PC-9 (cell line): Measurements from ENCODE around the gene F5. TPM values are rescaled to one million over a fixed set of nuclear protein-coding genes. Genes with fewer than 3 reads are reported as not detected.
A peak's percentile ranks its signal among the peaks of the same experiment; 100 is the strongest.
"Not testable (repeated sequence)": the region's sequence is repeated elsewhere in the genome, so short reads cannot be mapped to it uniquely, and the experiment has no call there.

Source experiments
- BruUV-seq: library from RNA; stranded (reverse); fragments of 400-500 nt; replicated peaks from 2 replicates; lab custom pipeline; 2021; lab: Mats Ljungman, UMichigan
- CTCF ChIA-PET: fragments of 300-600 bp; sonication (Branson Sonifier 250); formaldehyde crosslinking; loops from one replicate; lab custom pipeline; 2022; ENCODE audit warnings: antibody characterized with exemption; lab: Charles Lee
- POLR2A ChIA-PET: fragments of 300-600 bp; sonication (Branson Sonifier 250); formaldehyde crosslinking; loops from one replicate; lab custom pipeline; 2022; ENCODE audit warnings: antibody characterized with exemption; ENCODE audit not compliant: unreplicated experiment; lab: Charles Lee
- DNase-seq, 2 experiments: peaks; one replicate each; pipeline versions ENCODE4 v3.0.0 to v3.0.0-alpha.2; 2015 to 2022; ENCODE audit warnings: mixed read lengths in 1 of 2
- H2AFZ ChIP-seq: fragments of 200-600 bp; sonication (generic); 2 replicates; pipeline ENCODE4 v1.8.1; 2017; ENCODE audit warnings: antibody characterized with exemption
- H3F3A ChIP-seq: fragments of 200-600 bp; sonication (generic); 2 replicates; pipeline ENCODE4 v1.8.1; 2017; ENCODE audit warnings: antibody characterized with exemption, mild to moderate bottlenecking, low read depth; ENCODE audit not compliant: insufficient read depth
- H3K27ac ChIP-seq: fragments of 200-600 bp; sonication (generic); 2 replicates; pipeline ENCODE4 v1.6.1; 2016; ENCODE audit warnings: mixed run types
- H3K27me3 ChIP-seq: fragments of 200-600 bp; sonication (generic); 2 replicates; pipeline ENCODE4 v1.6.1; 2016; ENCODE audit warnings: low read depth, mixed run types; ENCODE audit not compliant: insufficient read depth
- H3K36me3 ChIP-seq: fragments of 200-600 bp; sonication (generic); 2 replicates; pipeline ENCODE4 v1.6.1; 2016; ENCODE audit warnings: low read depth, mixed run types
- H3K4me1 ChIP-seq: fragments of 200-600 bp; sonication (generic); replicated peaks from 2 replicates; pipeline ENCODE4 v1.6.1; 2016; ENCODE audit warnings: mixed run types; ENCODE audit not compliant: insufficient read depth
- H3K4me2 ChIP-seq: fragments of 200-600 bp; sonication (generic); 2 replicates; pipeline ENCODE4 v1.6.1; 2017; ENCODE audit warnings: mixed run types
- H3K4me3 ChIP-seq: fragments of 200-600 bp; sonication (generic); 2 replicates; pipeline ENCODE4 v1.6.1; 2016; ENCODE audit warnings: mixed run types
- H3K79me2 ChIP-seq: fragments of 200-600 bp; sonication (generic); 2 replicates; pipeline ENCODE4 v1.6.1; 2017; ENCODE audit warnings: low read depth, mixed run types
- H3K9me2 ChIP-seq: fragments of 200-600 bp; sonication (generic); 2 replicates; pipeline ENCODE4 v1.8.1; 2017; ENCODE audit warnings: mild to moderate bottlenecking; ENCODE audit not compliant: insufficient read depth
- H3K9me3 ChIP-seq: fragments of 200-600 bp; sonication (generic); 2 replicates; pipeline ENCODE4 v1.8.1; 2016; ENCODE audit warnings: low read depth; ENCODE audit not compliant: insufficient read depth
- H4K20me1 ChIP-seq: fragments of 200-600 bp; sonication (generic); 2 replicates; pipeline ENCODE4 v1.8.1; 2017; ENCODE audit not compliant: insufficient read depth
- CTCF ChIP-seq: fragments of 200-600 bp; sonication (generic); conservative IDR thresholded peaks from 2 replicates; pipeline ENCODE4 v1.6.1; 2017; ENCODE audit warnings: mixed run types, antibody characterized with exemption, mild to moderate bottlenecking, moderate library complexity
- EZH2 ChIP-seq: fragments of 200-600 bp; sonication (generic); IDR thresholded peaks from 2 replicates; pipeline ENCODE4 v1.8.0; 2017; ENCODE audit warnings: antibody characterized with exemption, low read depth
- intact Hi-C: fragments of 100-400 bp; cut with micrococcal nuclease; formaldehyde crosslinking; loops from one replicate; pipeline ENCODE4 v1.10.0; 2022; ENCODE audit not compliant: unreplicated experiment
- total RNA-seq: library from RNA; stranded (reverse); gene quantifications from 2 replicates; pipeline ENCODE4 v1.2.3, GENCODE V29; 2021

F5 gene
- total RNA-seq, 1 experiment from 2014 or later: not detected

- Histone ChIP-seq H3K79me2 (no peaks in the 10 kb centered on the region), H3K27ac (peak overlapping the region; percentile 11; the same call in 1 of the 2 replicates), H3K4me2 (peak overlapping the region; percentile 35; the same call in 1 of the 2 replicates), H3K27me3 (no peaks in the 10 kb centered on the region), H2AFZ (no peak overlapping the region), H3K4me3 (no peak overlapping the region), H3K4me1 (peaks cover 18% of the 10 kb centered on the region), H3K9me2 (peaks cover 4% of the 10 kb centered on the region; the same call in 1 of the 2 replicates), H3K36me3 (no peaks in the 10 kb centered on the region), H3F3A (peaks cover 5% of the 10 kb centered on the region; the same call in 1 of the 2 replicates), H4K20me1 (no peaks in the 10 kb centered on the region), H3K9me3 (no peaks in the 10 kb centered on the region)
- ChIA-PET POLR2A (no interaction called here), CTCF (interaction anchor here (0.6 kb wide), 1 partner anchor 228 kb away, joined by 3 read pairs; no protein-coding TSS in a partner anchor)
- TF ChIP-seq CTCF (no peak), EZH2 (no peak)
- peak; percentile 46 to 84 for DNase-seq
- intact Hi-C loops: loop anchor here (1.0 kb wide), 2 partner anchors 10 to 53 kb away; no protein-coding TSS in a partner anchor
- no TSS peak for BruUV-seq
Measured at GRCh38 chr1:169538998-169539871, 47.0 kb downstream of the F5 start.

- H3K79me2 ChIP-seq: no peaks in the 10 kb centered on the region
- no peaks in the 10 kb centered on the region for H3K9me2 ChIP-seq
- no peak overlapping the region for H3K27ac ChIP-seq
- H3K4me1 ChIP-seq: peaks cover 27% of the 10 kb centered on the region
- no peaks in the 10 kb centered on the region for H3K36me3 ChIP-seq
- ChIA-PET CTCF (no interaction called here), POLR2A (no interaction called here)
- no peak overlapping the region for H3K4me2 ChIP-seq
- H4K20me1 ChIP-seq: no peaks in the 10 kb centered on the region
- TF ChIP-seq CTCF (no peak), EZH2 (no peak)
- H3F3A ChIP-seq: peaks cover 5% of the 10 kb centered on the region; the same call in 1 of the 2 replicates
- intact Hi-C loops: no loop called here
- H3K27me3 ChIP-seq: no peaks in the 10 kb centered on the region
- BruUV-seq: no TSS peak
- no peaks in the 10 kb centered on the region for H3K9me3 ChIP-seq
- H3K4me3 ChIP-seq: no peak overlapping the region
- no peak for DNase-seq
- H2AFZ ChIP-seq: no peak overlapping the region
Measured at GRCh38 chr1:169534653-169535052, 51.6 kb downstream of the F5 start.

DNA sequence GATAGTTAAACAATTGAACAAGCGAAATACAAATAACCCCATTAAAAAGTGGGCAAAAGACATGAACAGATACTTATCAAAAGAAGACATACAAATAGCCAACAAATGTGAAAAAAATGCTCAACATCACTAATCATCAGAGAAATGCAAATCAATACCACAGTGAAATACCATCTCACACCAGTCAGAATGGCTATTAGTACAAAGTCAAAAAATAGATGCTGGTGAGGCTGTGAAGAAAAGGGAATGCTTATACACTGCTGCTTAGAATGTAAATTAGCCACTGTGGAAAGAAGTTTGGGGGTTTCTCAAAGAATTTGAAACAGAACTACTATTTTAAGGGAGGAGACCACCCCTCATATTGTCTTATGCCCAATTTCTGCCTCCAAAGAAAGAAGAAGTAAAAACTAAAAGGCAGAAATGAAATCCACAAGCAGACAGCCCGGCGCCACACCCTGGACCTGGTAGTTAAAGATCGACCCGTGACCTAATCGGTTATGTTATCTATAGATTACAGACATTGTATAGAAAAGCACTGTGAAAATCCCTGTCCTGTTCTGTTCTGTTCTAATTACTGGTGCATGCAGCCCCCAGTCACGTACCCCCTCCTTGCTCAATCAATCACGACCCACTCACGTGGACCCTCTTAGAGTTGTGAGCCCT is 52.6 kb downstream of the F5 start:
- H3K4me3 ChIP-seq, H2AFZ ChIP-seq, H3K36me3 ChIP-seq, H4K20me1 ChIP-seq, BruUV-seq, H3F3A ChIP-seq, H3K4me2 ChIP-seq, H3K9me2 ChIP-seq, H3K79me2 ChIP-seq, H3K27me3 ChIP-seq, intact Hi-C loops, DNase-seq, POLR2A ChIA-PET, H3K27ac ChIP-seq, H3K9me3 ChIP-seq: not testable (repeated sequence)
- CTCF ChIA-PET: interaction anchor here (0.6 kb wide), 1 partner anchor 25 kb away, joined by 3 read pairs; no protein-coding TSS in a partner anchor
- H3K4me1 ChIP-seq: peaks cover 25% of the 10 kb centered on the region
